Transverse colon (tissue), 4 donors: Measurements from ENCODE around the gene ARSG.

Source experiments
- CTCF ChIP-seq, 5 experiments: fragments of 200-600 bp in 3 of 5; fragments of 450-650 bp in 2 of 5; sonication (generic) in 3 of 5; IDR thresholded peaks; 1 replicate in 2 of 5; 2 replicates in 3 of 5; pipeline ENCODE4 v1.5.1; 2016 to 2017; ENCODE audit warnings: antibody characterized with exemption in 5 of 5, inconsistent platforms in 3 of 5, mild to moderate bottlenecking in 2 of 5, moderate library complexity in 1 of 5
- EP300 ChIP-seq: sonication (generic); formaldehyde crosslinking; IDR thresholded peaks from one replicate; pipeline ENCODE4 v1.6.1; 2017; ENCODE audit warnings: antibody characterized with exemption, low read depth
- POLR2A ChIP-seq: fragments of 450-650 bp; IDR thresholded peaks from one replicate; pipeline ENCODE4 v1.6.1; 2016; ENCODE audit warnings: antibody characterized with exemption, mild to moderate bottlenecking, moderate library complexity
- POLR2AphosphoS5 ChIP-seq, 3 donors: sonication (generic); formaldehyde crosslinking; IDR thresholded peaks; one replicate each; pipeline ENCODE4 v1.6.1; 2016; ENCODE audit warnings: antibody characterized with exemption in 3 of 3

DNA sequence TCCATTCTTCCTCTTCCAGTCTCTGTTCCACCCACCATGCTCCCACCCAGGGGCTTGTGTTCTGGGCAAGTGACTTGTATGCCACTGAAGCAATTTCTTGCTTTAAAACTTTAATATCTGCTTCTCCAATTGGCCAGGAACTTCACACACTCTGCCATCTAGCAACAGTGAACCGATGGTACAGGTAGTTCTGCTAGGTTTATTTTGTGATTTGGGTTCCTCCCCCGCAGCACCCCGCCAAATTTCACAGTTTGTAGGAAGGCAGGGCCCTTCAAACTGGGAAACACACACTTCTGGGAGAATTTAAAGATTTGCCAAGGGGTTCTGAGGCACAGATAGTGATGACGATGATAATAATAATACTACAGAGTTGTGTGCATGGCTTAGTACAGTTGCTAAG is 3.3 kb downstream of the ARSG start:
- TF ChIP-seq CTCF (IDR thresholded peaks at IDR 0.05) (no peak), POLR2AphosphoS5 (IDR thresholded peaks at IDR 0.05) (no peak), POLR2A (no peak), EP300 (no peak)
